Suprapubic skin (tissue), 4 donors: ENCODE measurements around the gene FUZ.

ENCODE experiments used
- CTCF ChIP-seq, 2 donors: fragments of 200-600 bp in 1 of 2; fragments of 450-650 bp in 1 of 2; sonication (generic) in 1 of 2; IDR thresholded peaks; one replicate each; pipeline ENCODE4 v1.5.1; 2016 to 2019; ENCODE audit warnings: antibody characterized with exemption in 2 of 2, mild to moderate bottlenecking in 1 of 2, moderate library complexity in 1 of 2
- POLR2A ChIP-seq, 2 donors: fragments of 450-650 bp; IDR thresholded peaks; one replicate each; pipeline ENCODE4 v1.6.1; 2017; ENCODE audit warnings: antibody characterized with exemption in 2 of 2, mild to moderate bottlenecking in 2 of 2, moderate library complexity in 2 of 2
- POLR2AphosphoS5 ChIP-seq, 3 donors: sonication (generic); formaldehyde crosslinking; IDR thresholded peaks; one replicate each; pipeline ENCODE4 v1.6.1; 2017; ENCODE audit warnings: antibody characterized with exemption in 3 of 3

- no peak for TF ChIP-seq CTCF (IDR thresholded peaks at IDR 0.05)
- TF ChIP-seq POLR2AphosphoS5 (IDR thresholded peaks at IDR 0.05), result no peak
- no peak for TF ChIP-seq POLR2A (IDR thresholded peaks at IDR 0.05)
Measured at GRCh38 chr19:49850221-49850486, 37.1 kb upstream of the FUZ start.
